ENCODE measurements around the gene SNRK.
A peak's percentile ranks its signal among the peaks of the same experiment; 100 is the strongest.

Gene SNRK

DNA sequence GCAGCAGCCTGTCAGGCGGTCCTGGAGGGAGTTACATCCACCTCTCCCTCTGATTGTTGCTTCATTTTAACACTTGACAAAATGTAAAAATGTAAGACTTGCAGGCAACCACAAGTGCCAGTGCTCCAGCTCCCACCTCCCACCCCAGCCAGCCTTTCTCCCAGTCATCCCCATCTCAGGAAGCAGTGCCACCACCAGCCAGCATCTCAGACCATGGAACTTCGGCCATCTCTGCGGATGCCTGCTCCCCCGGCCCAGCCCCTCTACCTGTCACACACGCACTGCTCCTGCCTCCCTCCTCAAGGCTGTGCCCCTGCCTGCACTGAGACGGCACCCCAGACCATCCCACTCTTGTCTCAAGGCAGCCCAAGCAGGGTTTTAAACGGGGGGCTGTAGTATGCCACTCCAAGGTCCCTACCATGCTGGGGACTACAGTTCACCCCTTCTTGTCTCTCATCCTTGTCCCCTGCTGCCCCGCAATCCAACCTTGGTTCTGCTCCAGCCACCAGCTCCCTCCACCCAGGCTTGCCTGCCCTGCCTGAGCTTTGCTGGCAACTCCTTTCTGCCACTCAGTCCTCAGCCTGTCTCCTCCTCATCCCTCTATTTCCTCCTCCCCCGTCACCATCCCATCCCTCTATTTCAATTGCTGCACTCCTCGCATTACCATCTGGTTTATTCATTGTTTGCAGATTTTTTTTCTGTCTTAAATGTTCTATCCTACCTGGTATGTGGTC lies 85.8 kb downstream of the SNRK start:
- no peak for DNase-seq (ENCODE audit: low read depth in 2 of 2)

DNA sequence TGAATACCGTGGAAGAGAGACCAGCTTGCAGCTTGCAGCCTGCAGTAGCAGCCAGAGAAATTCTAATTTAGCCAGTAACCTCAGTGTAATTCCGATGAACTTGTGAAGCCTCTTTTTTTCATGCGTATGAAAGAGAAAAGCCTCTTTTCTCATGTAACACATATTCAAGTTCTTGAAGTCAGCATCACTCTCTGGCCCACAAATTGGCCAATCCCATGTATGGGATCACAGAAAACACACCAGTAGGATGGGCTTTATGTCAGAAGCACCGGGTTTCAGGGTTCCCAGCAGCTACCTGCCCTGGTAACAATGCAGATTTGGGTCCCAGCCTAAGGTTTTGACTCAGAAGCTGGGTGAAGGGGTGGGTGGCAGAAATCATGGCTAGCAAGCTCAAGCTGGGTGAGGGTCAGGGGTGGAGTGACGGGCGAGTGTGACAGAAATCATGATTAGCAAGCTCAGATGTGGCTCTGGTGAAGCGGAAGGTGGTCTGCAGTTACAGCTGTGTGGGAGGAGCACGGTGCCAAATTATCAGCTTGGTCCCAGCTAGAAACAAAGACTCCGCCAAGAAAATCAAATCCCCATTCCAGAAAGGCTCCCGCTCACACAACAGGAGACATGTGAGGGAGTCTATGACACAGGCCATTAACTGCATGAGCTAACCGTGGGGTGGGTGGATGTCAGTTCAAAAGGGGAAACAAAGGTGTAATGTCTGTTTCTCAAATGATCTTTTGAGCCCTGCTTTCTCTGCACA lies 86.6 kb downstream of the SNRK start:
- DNase-seq (ENCODE audit: low read depth in 2 of 2), result no peak

DNA sequence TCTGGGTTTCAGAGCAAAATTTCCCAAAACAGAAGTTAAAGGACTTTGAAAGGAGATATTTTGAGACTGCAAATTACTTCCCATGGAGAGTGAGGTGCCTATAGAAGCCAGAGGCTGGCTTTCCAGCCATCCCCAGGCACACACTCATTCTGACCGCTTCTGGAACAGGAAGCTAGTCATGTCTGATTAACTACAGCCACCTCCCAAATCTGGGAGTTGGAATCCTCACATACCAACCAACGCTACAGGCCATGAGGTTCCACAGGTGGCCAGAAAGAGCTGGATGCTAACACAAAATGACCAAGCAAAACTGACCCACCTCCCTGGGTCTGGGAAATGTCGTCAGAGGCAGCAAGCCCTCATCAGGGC lies 87.2 kb downstream of the SNRK start:
- DNase-seq (ENCODE audit: low read depth in 2 of 2), result no peak

DNA sequence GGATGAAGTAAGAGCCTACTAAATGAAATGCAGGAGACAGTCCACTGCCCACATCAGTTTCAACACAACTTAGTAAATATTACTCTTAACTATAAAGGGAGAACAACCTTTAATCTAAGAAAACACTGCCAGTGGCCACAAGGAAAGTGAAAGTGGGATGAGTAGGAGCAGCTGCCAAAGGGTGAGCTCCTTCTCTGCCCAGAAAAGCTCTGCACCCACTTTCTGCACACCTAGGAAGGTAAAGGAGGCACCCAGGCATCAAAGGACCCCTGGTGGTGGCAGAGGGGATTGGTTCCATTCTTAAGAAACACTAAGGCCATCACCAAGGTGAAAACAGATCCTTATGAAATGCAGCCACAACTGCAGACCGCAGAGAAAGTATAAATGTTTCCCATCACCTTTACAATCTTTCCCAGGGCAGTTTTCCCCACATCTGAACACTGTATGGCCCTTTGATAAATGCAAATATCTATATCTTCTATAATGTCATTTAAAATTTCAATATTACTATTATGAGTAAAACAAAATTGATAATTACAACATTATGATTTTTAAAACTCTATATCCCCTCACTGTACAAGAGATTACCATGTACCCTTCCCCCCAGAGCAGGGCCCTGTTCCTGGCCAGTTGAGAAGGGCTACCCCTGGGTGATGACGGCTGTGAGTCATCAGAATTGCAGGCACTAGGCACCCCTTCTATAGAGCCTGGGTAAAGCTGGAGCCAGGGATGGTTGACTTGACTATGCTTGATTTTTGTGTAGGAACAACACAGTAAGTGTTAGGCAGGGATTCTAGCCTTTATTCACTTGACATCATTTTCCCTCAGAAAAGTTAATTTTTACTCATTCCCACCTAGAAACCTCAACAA lies 92.0 kb downstream of the SNRK start:
- DNase-seq (ENCODE audit: low read depth in 2 of 2), result peak; percentile 43 to 44

DNA sequence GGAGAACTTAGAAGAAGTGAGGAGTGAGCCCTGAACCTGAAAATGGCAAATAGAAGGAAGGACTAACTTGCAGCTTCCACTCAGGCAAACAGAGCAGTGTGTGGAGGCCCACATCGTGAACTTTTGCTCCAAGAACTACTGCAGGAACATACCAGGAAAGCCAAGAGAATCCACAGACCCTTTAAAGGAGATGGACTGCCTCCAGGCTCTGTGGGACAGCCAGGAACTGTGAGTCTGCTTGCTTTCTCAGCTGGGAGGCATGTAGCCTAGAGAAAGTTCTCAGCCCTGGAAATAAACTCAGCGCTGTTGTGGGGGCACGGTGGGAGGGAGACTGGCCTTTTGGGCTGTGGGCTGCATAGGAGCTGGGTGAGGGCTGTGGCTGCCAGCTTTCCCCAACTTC lies 93.0 kb downstream of the SNRK start:
- no peak for DNase-seq (ENCODE audit: low read depth in 2 of 2)

DNA sequence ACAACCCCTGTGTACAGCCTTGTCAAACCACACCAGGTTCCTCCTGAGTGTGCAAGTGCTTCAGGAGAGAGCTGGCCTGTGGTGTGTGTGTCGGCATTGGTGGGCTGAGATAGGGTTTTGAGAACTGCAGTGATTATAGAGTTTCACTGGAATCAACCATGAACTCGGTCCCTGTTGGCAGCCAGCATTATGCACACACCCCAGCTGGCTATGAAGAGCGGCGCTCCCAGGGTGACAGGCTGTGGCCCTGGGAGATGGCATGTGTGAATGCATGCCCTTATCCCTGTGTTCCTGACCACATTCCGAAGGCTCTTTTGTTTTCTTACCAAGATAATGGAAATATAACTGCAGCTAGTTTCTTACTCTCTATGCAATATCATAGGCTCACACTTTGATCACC lies 101.8 kb downstream of the SNRK start:
- DNase-seq (ENCODE audit: low read depth in 2 of 2), result no peak

DNA sequence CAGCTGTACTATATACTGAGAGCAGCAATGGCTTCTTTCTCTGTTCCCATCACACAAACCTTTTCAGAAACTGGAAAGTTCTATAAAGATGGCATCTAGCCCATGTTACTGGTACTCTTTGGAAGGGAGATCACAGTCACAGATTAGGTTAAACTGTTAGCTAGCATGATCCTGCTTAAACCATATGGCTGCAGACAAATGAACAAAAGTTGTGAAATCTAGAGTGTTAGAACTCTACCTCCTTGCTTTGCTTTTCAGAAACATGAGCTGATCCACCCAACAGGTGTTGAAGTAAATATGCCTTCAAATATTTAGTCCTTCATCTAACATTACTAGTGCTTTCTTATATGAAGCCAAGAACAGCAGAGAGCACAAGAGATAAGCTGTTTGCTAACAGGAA lies 102.6 kb downstream of the SNRK start:
- DNase-seq (ENCODE audit: low read depth in 2 of 2), result no peak

DNA sequence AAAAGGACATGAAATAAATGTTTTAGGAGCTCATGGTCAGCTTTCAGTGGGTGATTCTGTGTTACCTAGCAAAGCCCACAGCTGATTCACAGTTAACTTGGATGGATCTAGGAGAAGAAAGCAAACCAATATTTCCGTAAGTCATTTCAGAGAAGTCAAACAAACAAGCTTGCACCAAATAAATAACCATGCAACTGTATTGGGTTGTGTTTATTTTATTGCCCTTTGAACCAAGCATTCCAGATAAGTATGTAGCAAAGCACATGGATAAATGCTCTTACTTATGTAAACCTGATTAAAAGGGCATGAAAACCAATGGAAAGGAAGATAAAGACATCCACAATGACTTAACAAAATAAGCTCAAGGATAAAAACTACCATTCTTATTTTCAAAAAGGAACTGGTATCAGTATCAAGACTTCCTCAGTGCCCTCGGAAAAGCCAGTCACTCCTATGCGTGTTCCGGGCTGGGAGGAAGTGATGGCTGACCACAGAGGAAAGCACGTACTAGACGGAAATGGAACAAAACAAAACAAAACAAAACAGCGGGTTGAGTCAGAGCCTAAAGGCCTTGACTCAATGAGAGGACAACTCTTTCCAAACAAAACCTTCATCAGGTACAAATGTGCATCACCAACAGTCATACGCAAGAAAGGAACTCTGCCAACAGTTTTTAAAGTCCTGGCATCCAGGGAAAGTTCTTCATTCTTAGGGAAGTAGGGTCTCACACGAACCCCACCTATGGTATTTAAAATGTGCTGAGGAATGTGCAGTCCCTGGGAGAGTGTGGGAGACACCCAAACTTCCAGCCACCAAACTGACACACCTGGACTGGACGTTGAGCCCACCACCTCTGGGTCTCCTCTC lies 103.3 kb downstream of the SNRK start:
- DNase-seq (ENCODE audit: low read depth in 2 of 2), result peak; percentile 32 to 41

DNA sequence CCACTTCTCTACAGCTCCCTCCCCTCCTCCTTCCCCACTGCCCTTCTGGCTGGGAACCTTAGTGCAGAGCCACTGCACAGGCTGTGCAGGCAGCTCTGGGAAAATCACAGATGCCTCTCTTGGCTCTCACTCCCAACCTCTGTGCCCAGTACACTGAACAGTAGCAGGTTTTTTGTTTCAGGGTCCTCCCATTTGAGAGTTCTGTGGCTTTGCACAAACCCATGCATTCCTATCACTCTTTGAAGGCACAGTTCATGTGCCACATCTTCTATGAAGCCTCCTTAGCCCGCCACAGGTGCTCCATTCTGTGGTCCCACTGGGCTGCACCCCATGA lies 103.9 kb downstream of the SNRK start:
- DNase-seq (ENCODE audit: low read depth in 2 of 2), result no peak

DNA sequence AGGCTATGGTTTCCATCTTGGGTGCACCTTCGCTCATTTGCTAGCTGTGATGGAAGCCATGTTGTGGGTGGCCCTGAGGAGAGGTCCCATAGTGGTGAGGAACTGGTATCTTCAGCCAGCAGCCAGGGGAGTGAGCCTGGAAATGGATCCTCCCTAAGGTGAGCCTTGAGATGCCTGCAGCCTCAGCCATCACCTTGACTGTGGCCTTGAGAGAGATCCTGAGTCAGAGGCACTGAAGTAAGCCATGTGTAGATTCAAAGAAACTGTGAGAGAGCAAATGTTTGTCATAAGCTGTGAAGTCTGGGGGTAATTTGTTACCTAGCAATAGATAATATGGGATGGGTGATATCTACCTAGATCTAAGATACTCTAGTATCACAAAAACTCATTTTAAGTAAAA lies 105.3 kb downstream of the SNRK start:
- no peak for DNase-seq (ENCODE audit: low read depth in 2 of 2)

DNA sequence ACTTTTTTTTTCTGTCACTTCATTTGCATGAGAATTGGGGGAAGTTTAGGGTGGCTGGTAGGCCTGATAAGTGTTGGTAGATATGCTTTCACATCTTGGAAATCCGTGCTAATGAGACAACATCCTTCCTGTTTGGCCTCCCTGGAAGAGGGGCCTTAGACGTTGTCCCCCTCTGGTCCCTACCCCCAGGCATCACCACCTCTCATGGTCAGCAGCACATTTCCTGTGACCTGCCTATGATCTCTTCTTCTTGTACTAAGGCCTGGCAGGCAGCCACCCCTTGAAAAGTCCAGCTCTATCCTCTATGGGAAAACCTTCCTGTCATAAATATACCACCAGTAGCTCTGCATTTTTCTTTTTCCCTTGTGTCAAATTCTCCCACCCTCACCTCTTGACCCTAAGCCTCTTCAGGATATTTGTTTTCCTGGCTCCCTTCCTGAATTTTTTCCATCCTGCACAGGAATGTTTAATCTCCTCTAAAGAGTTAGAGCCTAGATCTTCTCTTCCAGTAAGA lies 107.8 kb downstream of the SNRK start:
- DNase-seq (ENCODE audit: low read depth in 2 of 2), result no peak

DNA sequence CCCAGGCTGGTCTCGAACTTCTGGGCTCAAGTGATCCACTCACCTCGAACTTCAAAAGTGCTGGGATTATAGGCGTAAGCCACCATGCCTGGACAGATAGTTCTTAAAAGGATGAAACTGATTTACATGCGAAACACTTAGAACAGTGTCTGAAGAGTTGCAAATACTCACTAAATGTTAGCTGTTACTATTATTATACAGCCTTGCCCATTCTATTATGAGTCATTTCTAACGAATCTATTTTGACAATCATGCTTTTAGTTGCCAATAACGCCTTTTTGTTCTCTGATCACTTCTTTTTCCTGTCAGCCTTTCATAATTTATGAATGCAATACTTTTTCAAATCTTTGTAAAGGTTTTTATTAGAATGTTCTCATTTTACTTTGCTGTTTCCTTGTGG lies 112.7 kb downstream of the SNRK start:
- DNase-seq (ENCODE audit: low read depth in 2 of 2), result no peak

DNA sequence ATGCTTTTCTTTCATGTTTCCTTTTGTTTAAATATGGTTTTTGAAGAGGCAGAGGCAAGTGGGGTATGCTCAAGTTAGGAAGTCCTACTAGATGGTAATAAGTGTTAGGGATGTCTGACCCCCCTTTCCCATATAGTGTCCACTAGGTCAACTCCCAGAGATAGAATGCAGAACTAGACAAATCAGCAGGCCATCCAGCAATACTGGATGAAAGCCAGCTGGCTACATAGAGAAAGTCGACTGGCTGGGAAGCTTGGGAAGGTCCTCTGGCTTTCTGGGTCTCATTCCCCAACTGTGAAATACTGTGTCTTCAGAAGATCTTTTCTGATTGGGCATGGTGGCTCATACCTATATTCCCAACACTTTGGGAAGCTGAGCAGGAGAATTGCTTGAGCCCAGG lies 113.8 kb downstream of the SNRK start:
- no peak for DNase-seq (ENCODE audit: low read depth in 2 of 2)

Measured in activated CD4-positive, alpha-beta T cell treated with anti-CD3 and anti-CD28 coated beads for 24 hours (primary cell).